WTC11 (cell line): ENCODE results near the gene OBSL1. TPM values are rescaled to one million over a fixed set of nuclear protein-coding genes. Genes with fewer than 3 reads are reported as not detected.

Experiments
- ATAC-seq: fragments of 200-7000 bp; cut with Tn5 transposase; 2 replicates; pipeline ENCODE4 v1.10.0; 2021; ENCODE audit warnings: mild to moderate bottlenecking, moderate library complexity
- CTCF ChIA-PET: fragments of 300-600 bp; sonication (Branson Sonifier 250); formaldehyde crosslinking; loops from one replicate; lab custom pipeline; 2021; ENCODE audit warnings: antibody characterized with exemption; lab: Charles Lee
- POLR2A ChIA-PET: fragments of 350-600 bp; sonication (Branson Sonifier 250); formaldehyde crosslinking; loops from one replicate; lab custom pipeline; 2021; ENCODE audit warnings: antibody characterized with exemption; lab: Charles Lee
- DNase-seq: peaks from one replicate; pipeline ENCODE4 v3.0.0; 2021; ENCODE audit warnings: low spot score
- H3K27ac Mint-ChIP-seq: 2 replicates; pipeline ENCODE4 v1.8.0; 2021; ENCODE audit warnings: mixed read lengths
- H3K27me3 Mint-ChIP-seq: 2 replicates; pipeline ENCODE4 v1.8.0; 2021; ENCODE audit warnings: low read depth, mild to moderate bottlenecking, moderate library complexity, mixed read lengths
- H3K36me3 Mint-ChIP-seq: 2 replicates; pipeline ENCODE4 v1.8.0; 2021; ENCODE audit warnings: mixed read lengths
- H3K4me1 Mint-ChIP-seq: 2 replicates; pipeline ENCODE4 v1.8.0; 2022; ENCODE audit warnings: mixed read lengths
- H3K4me3 Mint-ChIP-seq: 2 replicates; pipeline ENCODE4 v1.8.0; 2021; ENCODE audit warnings: mild to moderate bottlenecking, moderate library complexity, mixed read lengths
- H3K9me3 Mint-ChIP-seq: 2 replicates; pipeline ENCODE4 v1.8.0; 2021; ENCODE audit warnings: mixed read lengths
- CREM ChIP-seq: sonication (generic); formaldehyde crosslinking; IDR thresholded peaks from 2 replicates; pipeline ENCODE4 v1.8.1; 2022; ENCODE audit warnings: mild to moderate bottlenecking, missing genetic modification reagents, moderate library complexity
- FOXK1 ChIP-seq: sonication (generic); formaldehyde crosslinking; IDR thresholded peaks from 2 replicates; pipeline ENCODE4 v1.8.0; 2022; ENCODE audit warnings: mild to moderate bottlenecking, moderate library complexity, missing genetic modification reagents
- FOXP1 ChIP-seq: sonication (generic); formaldehyde crosslinking; IDR thresholded peaks from 2 replicates; pipeline ENCODE4 v1.8.0; 2022; ENCODE audit warnings: missing genetic modification reagents, mild to moderate bottlenecking, moderate library complexity, borderline replicate concordance
- HMGA2 ChIP-seq: fragments of 250-450 bp; sonication (Bioruptor Pico); IDR thresholded peaks from 2 replicates; pipeline ENCODE4 v1.4.0; 2021; ENCODE audit warnings: mild to moderate bottlenecking, moderate library complexity
- KAT7 ChIP-seq: sonication (generic); formaldehyde crosslinking; IDR thresholded peaks from 2 replicates; pipeline ENCODE4 v1.8.1; 2023; ENCODE audit warnings: missing genetic modification reagents, mild to moderate bottlenecking, borderline replicate concordance
- SP1 ChIP-seq: sonication (generic); formaldehyde crosslinking; conservative IDR thresholded peaks from 2 replicates; pipeline ENCODE4 v1.8.1; 2022; ENCODE audit warnings: missing genetic modification reagents
- ZBTB21 ChIP-seq: sonication (generic); formaldehyde crosslinking; IDR thresholded peaks from 2 replicates; pipeline ENCODE4 v1.8.1; 2023; ENCODE audit warnings: mild to moderate bottlenecking, missing genetic modification reagents, borderline replicate concordance
- ZBTB43 ChIP-seq: sonication (generic); formaldehyde crosslinking; IDR thresholded peaks from 2 replicates; pipeline ENCODE4 v1.8.1; 2023; ENCODE audit warnings: mild to moderate bottlenecking, missing genetic modification reagents
- ZNF121 ChIP-seq: sonication (generic); formaldehyde crosslinking; IDR thresholded peaks from 2 replicates; pipeline ENCODE4 v1.8.0; 2023; ENCODE audit warnings: missing genetic modification reagents
- ZNF281 ChIP-seq: sonication (generic); formaldehyde crosslinking; IDR thresholded peaks from 2 replicates; pipeline ENCODE4 v1.8.0; 2023; ENCODE audit warnings: mild to moderate bottlenecking, missing genetic modification reagents
- total RNA-seq: library from RNA; stranded (reverse); gene quantifications from 3 replicates; pipeline ENCODE4 v1.2.3, GENCODE V29; 2021
- TF ChIP-seq, protein P1 (sequence below): sonication (generic); formaldehyde crosslinking; IDR thresholded peaks from 2 replicates; pipeline ENCODE4 v1.8.0; 2023; ENCODE audit warnings: missing genetic modification reagents, mild to moderate bottlenecking, borderline replicate concordance
- TF ChIP-seq, protein P2 (sequence below): sonication (generic); formaldehyde crosslinking; IDR thresholded peaks from 2 replicates; pipeline ENCODE4 v1.8.1; 2023; ENCODE audit warnings: mild to moderate bottlenecking, moderate library complexity, missing genetic modification reagents
- TF ChIP-seq, protein P3 (sequence below): sonication (generic); formaldehyde crosslinking; IDR thresholded peaks from 2 replicates; pipeline ENCODE4 v1.8.0; 2022; ENCODE audit warnings: mild to moderate bottlenecking, missing genetic modification reagents
- TF ChIP-seq, protein P4 (sequence below): sonication (generic); formaldehyde crosslinking; IDR thresholded peaks from 2 replicates; pipeline ENCODE4 v1.8.0; 2022; ENCODE audit warnings: mild to moderate bottlenecking, missing genetic modification reagents

OBSL1 gene
- total RNA-seq, 1 experiment from 2014 or later: 159 TPM

GRCh38 chr2:219542931-219543595 lies 28.3 kb downstream of the OBSL1 start (continued):
- TF ChIP-seq ZBTB21 (CRISPR knock-in tag) (no peak), HMGA2 (CRISPR knock-in tag) (no peak), ZNF281 (no peak)
- TF ChIP-seq, protein P1, sequence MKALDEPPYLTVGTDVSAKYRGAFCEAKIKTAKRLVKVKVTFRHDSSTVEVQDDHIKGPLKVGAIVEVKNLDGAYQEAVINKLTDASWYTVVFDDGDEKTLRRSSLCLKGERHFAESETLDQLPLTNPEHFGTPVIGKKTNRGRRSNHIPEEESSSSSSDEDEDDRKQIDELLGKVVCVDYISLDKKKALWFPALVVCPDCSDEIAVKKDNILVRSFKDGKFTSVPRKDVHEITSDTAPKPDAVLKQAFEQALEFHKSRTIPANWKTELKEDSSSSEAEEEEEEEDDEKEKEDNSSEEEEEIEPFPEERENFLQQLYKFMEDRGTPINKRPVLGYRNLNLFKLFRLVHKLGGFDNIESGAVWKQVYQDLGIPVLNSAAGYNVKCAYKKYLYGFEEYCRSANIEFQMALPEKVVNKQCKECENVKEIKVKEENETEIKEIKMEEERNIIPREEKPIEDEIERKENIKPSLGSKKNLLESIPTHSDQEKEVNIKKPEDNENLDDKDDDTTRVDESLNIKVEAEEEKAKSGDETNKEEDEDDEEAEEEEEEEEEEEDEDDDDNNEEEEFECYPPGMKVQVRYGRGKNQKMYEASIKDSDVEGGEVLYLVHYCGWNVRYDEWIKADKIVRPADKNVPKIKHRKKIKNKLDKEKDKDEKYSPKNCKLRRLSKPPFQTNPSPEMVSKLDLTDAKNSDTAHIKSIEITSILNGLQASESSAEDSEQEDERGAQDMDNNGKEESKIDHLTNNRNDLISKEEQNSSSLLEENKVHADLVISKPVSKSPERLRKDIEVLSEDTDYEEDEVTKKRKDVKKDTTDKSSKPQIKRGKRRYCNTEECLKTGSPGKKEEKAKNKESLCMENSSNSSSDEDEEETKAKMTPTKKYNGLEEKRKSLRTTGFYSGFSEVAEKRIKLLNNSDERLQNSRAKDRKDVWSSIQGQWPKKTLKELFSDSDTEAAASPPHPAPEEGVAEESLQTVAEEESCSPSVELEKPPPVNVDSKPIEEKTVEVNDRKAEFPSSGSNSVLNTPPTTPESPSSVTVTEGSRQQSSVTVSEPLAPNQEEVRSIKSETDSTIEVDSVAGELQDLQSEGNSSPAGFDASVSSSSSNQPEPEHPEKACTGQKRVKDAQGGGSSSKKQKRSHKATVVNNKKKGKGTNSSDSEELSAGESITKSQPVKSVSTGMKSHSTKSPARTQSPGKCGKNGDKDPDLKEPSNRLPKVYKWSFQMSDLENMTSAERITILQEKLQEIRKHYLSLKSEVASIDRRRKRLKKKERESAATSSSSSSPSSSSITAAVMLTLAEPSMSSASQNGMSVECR (CRISPR knock-in tag): peak; percentile 80
- TF ChIP-seq, all 79 proteins: peak for 7

GRCh38 chr2:219541611-219542180 lies 29.6 kb downstream of the OBSL1 start:
- DNase-seq (peak; percentile 94), ATAC-seq (peak; percentile 23)
- peak overlapping the region; percentile 86 for H3K4me3 Mint-ChIP-seq
- ChIA-PET POLR2A (interaction anchor here (0.6 to 1.1 kb wide), 2 partner anchors 53 to 539 kb away, joined by 3 to 5 read pairs; no protein-coding TSS in a partner anchor), CTCF (interaction anchor here (0.5 to 41.3 kb wide), 39 partner anchors 11 to 1648 kb away, joined by 3 to 2316 read pairs (median 4); partner anchors contain the start of genes DNPEP, GMPPA, OBSL1 and STK11IP)
- H3K27me3 Mint-ChIP-seq: peaks cover 22% of the 10 kb centered on the region
- H3K9me3 Mint-ChIP-seq: no peaks in the 10 kb centered on the region
- H3K27ac Mint-ChIP-seq: no peak overlapping the region
- peaks cover 22% of the 10 kb centered on the region for H3K36me3 Mint-ChIP-seq
- peaks cover 36% of the 10 kb centered on the region for H3K4me1 Mint-ChIP-seq
- TF ChIP-seq, protein P2, sequence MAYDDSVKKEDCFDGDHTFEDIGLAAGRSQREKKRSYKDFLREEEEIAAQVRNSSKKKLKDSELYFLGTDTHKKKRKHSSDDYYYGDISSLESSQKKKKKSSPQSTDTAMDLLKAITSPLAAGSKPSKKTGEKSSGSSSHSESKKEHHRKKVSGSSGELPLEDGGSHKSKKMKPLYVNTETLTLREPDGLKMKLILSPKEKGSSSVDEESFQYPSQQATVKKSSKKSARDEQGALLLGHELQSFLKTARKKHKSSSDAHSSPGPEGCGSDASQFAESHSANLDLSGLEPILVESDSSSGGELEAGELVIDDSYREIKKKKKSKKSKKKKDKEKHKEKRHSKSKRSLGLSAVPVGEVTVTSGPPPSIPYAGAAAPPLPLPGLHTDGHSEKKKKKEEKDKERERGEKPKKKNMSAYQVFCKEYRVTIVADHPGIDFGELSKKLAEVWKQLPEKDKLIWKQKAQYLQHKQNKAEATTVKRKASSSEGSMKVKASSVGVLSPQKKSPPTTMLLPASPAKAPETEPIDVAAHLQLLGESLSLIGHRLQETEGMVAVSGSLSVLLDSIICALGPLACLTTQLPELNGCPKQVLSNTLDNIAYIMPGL: peak; percentile 99
- TF ChIP-seq FOXK1 (peak; percentile 83), CREM (CRISPR knock-in tag) (peak; percentile 72; the same call in 1 of the 2 replicates), KAT7 (0 out of 2 replicates have a peak, but pooled peaks have one; percentile 51), ZNF121 (CRISPR knock-in tag) (peak; percentile 35; the same call in 1 of the 2 replicates), FOXP1 (CRISPR knock-in tag) (peak; percentile 94), ZBTB43 (peak; percentile 89), SP1 (peak; percentile 56)
- TF ChIP-seq, protein P3, sequence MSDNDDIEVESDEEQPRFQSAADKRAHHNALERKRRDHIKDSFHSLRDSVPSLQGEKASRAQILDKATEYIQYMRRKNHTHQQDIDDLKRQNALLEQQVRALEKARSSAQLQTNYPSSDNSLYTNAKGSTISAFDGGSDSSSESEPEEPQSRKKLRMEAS (CRISPR knock-in tag): peak; percentile 86
- TF ChIP-seq, protein P1 (CRISPR knock-in tag): 0 out of 2 replicates have a peak, but pooled peaks have one; percentile 52
- TF ChIP-seq, protein P4, sequence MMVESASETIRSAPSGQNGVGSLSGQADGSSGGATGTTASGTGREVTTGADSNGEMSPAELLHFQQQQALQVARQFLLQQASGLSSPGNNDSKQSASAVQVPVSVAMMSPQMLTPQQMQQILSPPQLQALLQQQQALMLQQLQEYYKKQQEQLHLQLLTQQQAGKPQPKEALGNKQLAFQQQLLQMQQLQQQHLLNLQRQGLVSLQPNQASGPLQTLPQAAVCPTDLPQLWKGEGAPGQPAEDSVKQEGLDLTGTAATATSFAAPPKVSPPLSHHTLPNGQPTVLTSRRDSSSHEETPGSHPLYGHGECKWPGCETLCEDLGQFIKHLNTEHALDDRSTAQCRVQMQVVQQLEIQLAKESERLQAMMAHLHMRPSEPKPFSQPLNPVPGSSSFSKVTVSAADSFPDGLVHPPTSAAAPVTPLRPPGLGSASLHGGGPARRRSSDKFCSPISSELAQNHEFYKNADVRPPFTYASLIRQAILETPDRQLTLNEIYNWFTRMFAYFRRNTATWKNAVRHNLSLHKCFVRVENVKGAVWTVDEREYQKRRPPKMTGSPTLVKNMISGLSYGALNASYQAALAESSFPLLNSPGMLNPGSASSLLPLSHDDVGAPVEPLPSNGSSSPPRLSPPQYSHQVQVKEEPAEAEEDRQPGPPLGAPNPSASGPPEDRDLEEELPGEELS: peak; percentile 61; the same call in 1 of the 2 replicates
